SK-N-SH (cell line): ENCODE results near the gene C2CD3.

ENCODE experiments used
- FOXJ3 ChIP-seq: sonication (generic); formaldehyde crosslinking; IDR thresholded peaks from 2 replicates; pipeline ENCODE4 v1.5.1; 2020; ENCODE audit warnings: mild to moderate bottlenecking, missing genetic modification reagents
- FOXM1 ChIP-seq: IDR thresholded peaks from 2 replicates; pipeline ENCODE4 v1.4.0; 2012; ENCODE audit warnings: low read depth, mild to moderate bottlenecking
- MEF2A ChIP-seq: IDR thresholded peaks from 2 replicates; pipeline ENCODE4 v1.4.0; 2012; ENCODE audit warnings: low read depth, borderline replicate concordance
- POLR2AphosphoS5 ChIP-seq: IDR thresholded peaks from 2 replicates; pipeline ENCODE4 v1.6.1; 2012; ENCODE audit warnings: low read depth, low read length
- RAD21 ChIP-seq: IDR thresholded peaks from 2 replicates; pipeline ENCODE4 v1.6.1; 2012; ENCODE audit warnings: mild to moderate bottlenecking, low read length
- RCOR1 ChIP-seq: fragments of 150-350 bp; IDR thresholded peaks from 2 replicates; pipeline ENCODE4 v1.6.1; 2017; ENCODE audit warnings: antibody characterized with exemption, low read length
- RFX5 ChIP-seq: IDR thresholded peaks from 2 replicates; pipeline ENCODE4 v1.6.1; 2012; ENCODE audit warnings: mild to moderate bottlenecking, improper control_type of control experiment, low read length
- SIN3A ChIP-seq: IDR thresholded peaks from 2 replicates; pipeline ENCODE4 v1.6.1; 2012; ENCODE audit warnings: low read depth, mild to moderate bottlenecking, low read length, moderate library complexity, borderline replicate concordance
- TF ChIP-seq, protein P1 (sequence below): fragments of 200-600 bp; sonication (generic); IDR thresholded peaks from 2 replicates; pipeline ENCODE4 v1.6.1; 2017; ENCODE audit warnings: antibody characterized with exemption, mild to moderate bottlenecking, moderate library complexity
- TF ChIP-seq, protein P2 (sequence below): IDR thresholded peaks from 2 replicates; pipeline ENCODE4 v1.6.1; 2012; ENCODE audit warnings: mild to moderate bottlenecking, low read depth, low read length, moderate library complexity
- TF ChIP-seq, protein P3 (sequence below): fragments of 150-350 bp; IDR thresholded peaks from 2 replicates; pipeline ENCODE4 v1.6.1; 2017; ENCODE audit warnings: antibody characterized with exemption, low read length, low read depth, borderline replicate concordance

DNA sequence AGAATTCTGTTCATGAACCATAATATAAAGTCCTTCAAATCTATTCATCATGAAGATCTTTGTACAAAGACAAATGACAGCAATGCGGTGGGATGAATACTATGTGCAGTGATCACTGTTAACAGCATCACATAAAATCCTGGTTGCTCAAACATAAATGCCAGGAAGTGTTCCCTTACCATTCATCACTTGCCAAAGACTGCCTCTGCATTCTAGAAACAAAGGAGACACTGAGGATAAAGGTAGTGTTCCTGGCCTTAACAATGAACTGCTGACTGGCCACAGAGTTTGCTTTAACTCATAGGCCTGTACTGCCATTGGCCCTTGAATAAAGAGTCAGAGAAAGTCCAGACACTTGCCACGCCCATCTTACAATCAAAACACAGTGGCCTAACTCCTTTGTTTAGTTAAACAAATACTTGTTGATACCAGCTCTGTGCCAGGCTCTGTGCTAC lies 29.5 kb downstream of the C2CD3 start:
- TF ChIP-seq, protein P1, sequence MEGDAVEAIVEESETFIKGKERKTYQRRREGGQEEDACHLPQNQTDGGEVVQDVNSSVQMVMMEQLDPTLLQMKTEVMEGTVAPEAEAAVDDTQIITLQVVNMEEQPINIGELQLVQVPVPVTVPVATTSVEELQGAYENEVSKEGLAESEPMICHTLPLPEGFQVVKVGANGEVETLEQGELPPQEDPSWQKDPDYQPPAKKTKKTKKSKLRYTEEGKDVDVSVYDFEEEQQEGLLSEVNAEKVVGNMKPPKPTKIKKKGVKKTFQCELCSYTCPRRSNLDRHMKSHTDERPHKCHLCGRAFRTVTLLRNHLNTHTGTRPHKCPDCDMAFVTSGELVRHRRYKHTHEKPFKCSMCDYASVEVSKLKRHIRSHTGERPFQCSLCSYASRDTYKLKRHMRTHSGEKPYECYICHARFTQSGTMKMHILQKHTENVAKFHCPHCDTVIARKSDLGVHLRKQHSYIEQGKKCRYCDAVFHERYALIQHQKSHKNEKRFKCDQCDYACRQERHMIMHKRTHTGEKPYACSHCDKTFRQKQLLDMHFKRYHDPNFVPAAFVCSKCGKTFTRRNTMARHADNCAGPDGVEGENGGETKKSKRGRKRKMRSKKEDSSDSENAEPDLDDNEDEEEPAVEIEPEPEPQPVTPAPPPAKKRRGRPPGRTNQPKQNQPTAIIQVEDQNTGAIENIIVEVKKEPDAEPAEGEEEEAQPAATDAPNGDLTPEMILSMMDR = no peak
- TF ChIP-seq FOXM1 (no peak), RFX5 (no peak), RAD21 (no peak), MEF2A (no peak), FOXJ3 (CRISPR knock-in tag) (no peak), RCOR1 (no peak), POLR2AphosphoS5 (no peak), SIN3A (no peak)
- TF ChIP-seq, protein P2, sequence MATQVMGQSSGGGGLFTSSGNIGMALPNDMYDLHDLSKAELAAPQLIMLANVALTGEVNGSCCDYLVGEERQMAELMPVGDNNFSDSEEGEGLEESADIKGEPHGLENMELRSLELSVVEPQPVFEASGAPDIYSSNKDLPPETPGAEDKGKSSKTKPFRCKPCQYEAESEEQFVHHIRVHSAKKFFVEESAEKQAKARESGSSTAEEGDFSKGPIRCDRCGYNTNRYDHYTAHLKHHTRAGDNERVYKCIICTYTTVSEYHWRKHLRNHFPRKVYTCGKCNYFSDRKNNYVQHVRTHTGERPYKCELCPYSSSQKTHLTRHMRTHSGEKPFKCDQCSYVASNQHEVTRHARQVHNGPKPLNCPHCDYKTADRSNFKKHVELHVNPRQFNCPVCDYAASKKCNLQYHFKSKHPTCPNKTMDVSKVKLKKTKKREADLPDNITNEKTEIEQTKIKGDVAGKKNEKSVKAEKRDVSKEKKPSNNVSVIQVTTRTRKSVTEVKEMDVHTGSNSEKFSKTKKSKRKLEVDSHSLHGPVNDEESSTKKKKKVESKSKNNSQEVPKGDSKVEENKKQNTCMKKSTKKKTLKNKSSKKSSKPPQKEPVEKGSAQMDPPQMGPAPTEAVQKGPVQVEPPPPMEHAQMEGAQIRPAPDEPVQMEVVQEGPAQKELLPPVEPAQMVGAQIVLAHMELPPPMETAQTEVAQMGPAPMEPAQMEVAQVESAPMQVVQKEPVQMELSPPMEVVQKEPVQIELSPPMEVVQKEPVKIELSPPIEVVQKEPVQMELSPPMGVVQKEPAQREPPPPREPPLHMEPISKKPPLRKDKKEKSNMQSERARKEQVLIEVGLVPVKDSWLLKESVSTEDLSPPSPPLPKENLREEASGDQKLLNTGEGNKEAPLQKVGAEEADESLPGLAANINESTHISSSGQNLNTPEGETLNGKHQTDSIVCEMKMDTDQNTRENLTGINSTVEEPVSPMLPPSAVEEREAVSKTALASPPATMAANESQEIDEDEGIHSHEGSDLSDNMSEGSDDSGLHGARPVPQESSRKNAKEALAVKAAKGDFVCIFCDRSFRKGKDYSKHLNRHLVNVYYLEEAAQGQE = no peak
- TF ChIP-seq, protein P3, sequence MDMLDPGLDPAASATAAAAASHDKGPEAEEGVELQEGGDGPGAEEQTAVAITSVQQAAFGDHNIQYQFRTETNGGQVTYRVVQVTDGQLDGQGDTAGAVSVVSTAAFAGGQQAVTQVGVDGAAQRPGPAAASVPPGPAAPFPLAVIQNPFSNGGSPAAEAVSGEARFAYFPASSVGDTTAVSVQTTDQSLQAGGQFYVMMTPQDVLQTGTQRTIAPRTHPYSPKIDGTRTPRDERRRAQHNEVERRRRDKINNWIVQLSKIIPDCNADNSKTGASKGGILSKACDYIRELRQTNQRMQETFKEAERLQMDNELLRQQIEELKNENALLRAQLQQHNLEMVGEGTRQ = no peak
